Neural progenitor cell (in vitro differentiated cells): ENCODE measurements around the gene UPK3A. TPM values are rescaled to one million over a fixed set of nuclear protein-coding genes. Genes with fewer than 3 reads are reported as not detected.

Experiments used
- DNase-seq: peaks from one replicate; pipeline ENCODE4 v3.0.0-alpha.2; 2016; ENCODE audit warnings: low spot score
- H2AFZ ChIP-seq: fragments of 200-600 bp; sonication (generic); replicated peaks from 2 replicates; pipeline ENCODE4 v1.6.1; 2016; ENCODE audit warnings: antibody characterized with exemption
- H3F3A ChIP-seq: fragments of 200-600 bp; sonication (generic); 2 replicates; pipeline ENCODE4 v1.6.1; 2016; ENCODE audit warnings: antibody characterized with exemption, low read depth
- H3K27ac ChIP-seq: fragments of 200-600 bp; sonication (generic); 2 replicates; pipeline ENCODE4 v1.5.1; 2016; ENCODE audit warnings: mild to moderate bottlenecking
- H3K27me3 ChIP-seq: fragments of 200-600 bp; sonication (generic); 2 replicates; pipeline ENCODE4 v1.6.1; 2016; ENCODE audit warnings: mild to moderate bottlenecking, moderate library complexity
- H3K36me3 ChIP-seq: fragments of 200-600 bp; sonication (generic); 2 replicates; pipeline ENCODE4 v1.5.1; 2016
- H3K4me1 ChIP-seq: fragments of 200-600 bp; sonication (generic); 2 replicates; pipeline ENCODE4 v1.6.1; 2016; ENCODE audit warnings: mixed run types
- H3K4me2 ChIP-seq: fragments of 200-600 bp; sonication (generic); 2 replicates; pipeline ENCODE4 v1.6.1; 2016
- H3K4me3 ChIP-seq: fragments of 200-600 bp; sonication (generic); 2 replicates; pipeline ENCODE4 v1.5.1; 2016
- H3K79me2 ChIP-seq: fragments of 200-600 bp; sonication (generic); 2 replicates; pipeline ENCODE4 v1.6.1; 2016; ENCODE audit warnings: low read depth
- H3K9ac ChIP-seq: fragments of 200-600 bp; sonication (generic); 2 replicates; pipeline ENCODE4 v1.6.1; 2016
- H3K9me3 ChIP-seq: fragments of 200-600 bp; sonication (generic); 2 replicates; pipeline ENCODE4 v1.5.1; 2016; ENCODE audit warnings: low read depth
- H4K20me1 ChIP-seq: fragments of 200-600 bp; sonication (generic); 2 replicates; pipeline ENCODE4 v1.6.1; 2016; ENCODE audit warnings: low read depth
- H3K27ac Mint-ChIP-seq: 3 replicates; pipeline ENCODE4 v1.8.0; 2021; ENCODE audit warnings: mixed read lengths
- H3K27me3 Mint-ChIP-seq: 2 replicates; pipeline ENCODE4 v1.8.0; 2022; ENCODE audit warnings: low read depth, mild to moderate bottlenecking, inconsistent platforms, moderate library complexity, mixed read lengths; ENCODE audit not compliant: insufficient read depth
- H3K36me3 Mint-ChIP-seq: 3 replicates; pipeline ENCODE4 v1.8.0; 2021; ENCODE audit warnings: mixed read lengths
- H3K4me1 Mint-ChIP-seq: 3 replicates; pipeline ENCODE4 v1.8.0; 2021; ENCODE audit warnings: mixed read lengths
- H3K4me3 Mint-ChIP-seq: 3 replicates; pipeline ENCODE4 v1.8.0; 2021; ENCODE audit warnings: mild to moderate bottlenecking, moderate library complexity, mixed read lengths
- H3K9me3 Mint-ChIP-seq: 3 replicates; pipeline ENCODE4 v1.8.0; 2020; ENCODE audit warnings: mixed read lengths
- EZH2 ChIP-seq: fragments of 200-600 bp; sonication (generic); IDR thresholded peaks from 2 replicates; pipeline ENCODE4 v1.6.1; 2017; ENCODE audit warnings: antibody characterized with exemption, mild to moderate bottlenecking, moderate library complexity
- EZH2phosphoT487 ChIP-seq: fragments of 200-600 bp; sonication (generic); IDR thresholded peaks from 2 replicates; pipeline ENCODE4 v1.6.1; 2017; ENCODE audit warnings: antibody characterized with exemption
- total RNA-seq: library from RNA; depleted of rRNA; stranded (reverse); fragments of >200 nt; gene quantifications from 2 replicates; pipeline ENCODE4 v1.2.3, GENCODE V29; 2015; ENCODE audit warnings: low replicate concordance
- TF ChIP-seq, protein P1 (sequence below): fragments of 200-600 bp; sonication (generic); IDR thresholded peaks from 2 replicates; pipeline ENCODE4 v1.5.1; 2017; ENCODE audit warnings: antibody characterized with exemption, mild to moderate bottlenecking

The UPK3A gene
- total RNA-seq, 1 donor from 2014 or later = not detected

DNA sequence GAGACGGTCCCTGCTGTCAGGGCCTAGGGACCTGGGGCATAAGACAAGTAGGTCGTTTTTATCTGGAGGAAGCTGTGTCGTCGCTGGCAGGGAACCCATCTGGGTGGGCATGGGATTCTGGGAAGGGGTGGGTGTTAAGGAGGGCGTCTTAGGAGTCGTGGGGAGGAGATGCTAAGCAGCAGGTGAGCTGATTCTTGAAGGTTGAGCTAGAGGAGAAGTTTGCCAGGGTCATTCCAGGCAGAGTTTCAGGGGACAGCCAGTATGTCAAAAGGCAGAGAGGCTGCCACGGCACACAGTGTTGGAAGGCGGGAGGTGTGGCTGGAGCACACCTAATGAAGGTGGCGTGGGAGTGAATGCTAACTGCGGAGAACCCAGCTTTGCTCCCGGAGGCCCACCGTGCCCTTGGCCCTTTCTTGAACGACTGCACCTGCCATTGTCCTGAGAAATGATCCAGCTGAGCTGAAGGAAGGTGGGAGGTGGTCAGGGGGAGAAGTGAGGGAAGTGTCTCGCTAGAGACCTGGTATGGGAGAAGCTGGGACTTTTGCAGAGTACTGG, 26.3 kb downstream of the UPK3A start:
- Histone ChIP-seq H3K79me2 (peaks cover 40% of the 10 kb centered on the region), H3K4me1 (peaks cover 25% of the 10 kb centered on the region), H3K9ac (no peak overlapping the region), H3K4me2 (peak overlapping the region; percentile 82), H3K36me3 (no peaks in the 10 kb centered on the region), H2AFZ (no peak overlapping the region), H3F3A (peaks cover 27% of the 10 kb centered on the region), H3K4me3 (peak overlapping the region; percentile 90), H4K20me1 (peaks cover 24% of the 10 kb centered on the region), H3K9me3 (no peaks in the 10 kb centered on the region), H3K27me3 (peaks cover 10% of the 10 kb centered on the region), H3K27ac (no peak overlapping the region)
- H3K9me3 Mint-ChIP-seq = no peaks in the 10 kb centered on the region
- no peak for TF ChIP-seq EZH2
- TF ChIP-seq, protein P1, sequence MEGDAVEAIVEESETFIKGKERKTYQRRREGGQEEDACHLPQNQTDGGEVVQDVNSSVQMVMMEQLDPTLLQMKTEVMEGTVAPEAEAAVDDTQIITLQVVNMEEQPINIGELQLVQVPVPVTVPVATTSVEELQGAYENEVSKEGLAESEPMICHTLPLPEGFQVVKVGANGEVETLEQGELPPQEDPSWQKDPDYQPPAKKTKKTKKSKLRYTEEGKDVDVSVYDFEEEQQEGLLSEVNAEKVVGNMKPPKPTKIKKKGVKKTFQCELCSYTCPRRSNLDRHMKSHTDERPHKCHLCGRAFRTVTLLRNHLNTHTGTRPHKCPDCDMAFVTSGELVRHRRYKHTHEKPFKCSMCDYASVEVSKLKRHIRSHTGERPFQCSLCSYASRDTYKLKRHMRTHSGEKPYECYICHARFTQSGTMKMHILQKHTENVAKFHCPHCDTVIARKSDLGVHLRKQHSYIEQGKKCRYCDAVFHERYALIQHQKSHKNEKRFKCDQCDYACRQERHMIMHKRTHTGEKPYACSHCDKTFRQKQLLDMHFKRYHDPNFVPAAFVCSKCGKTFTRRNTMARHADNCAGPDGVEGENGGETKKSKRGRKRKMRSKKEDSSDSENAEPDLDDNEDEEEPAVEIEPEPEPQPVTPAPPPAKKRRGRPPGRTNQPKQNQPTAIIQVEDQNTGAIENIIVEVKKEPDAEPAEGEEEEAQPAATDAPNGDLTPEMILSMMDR = no peak
- TF ChIP-seq EZH2phosphoT487 = no peak
- peak overlapping the region; percentile 59 for H3K27ac Mint-ChIP-seq
- H3K4me1 Mint-ChIP-seq = peaks cover 27% of the 10 kb centered on the region
- H3K27me3 Mint-ChIP-seq = peaks cover 8% of the 10 kb centered on the region
- no peak for DNase-seq
- H3K4me3 Mint-ChIP-seq = peak overlapping the region; percentile 91
- peaks cover 5% of the 10 kb centered on the region for H3K36me3 Mint-ChIP-seq

DNA sequence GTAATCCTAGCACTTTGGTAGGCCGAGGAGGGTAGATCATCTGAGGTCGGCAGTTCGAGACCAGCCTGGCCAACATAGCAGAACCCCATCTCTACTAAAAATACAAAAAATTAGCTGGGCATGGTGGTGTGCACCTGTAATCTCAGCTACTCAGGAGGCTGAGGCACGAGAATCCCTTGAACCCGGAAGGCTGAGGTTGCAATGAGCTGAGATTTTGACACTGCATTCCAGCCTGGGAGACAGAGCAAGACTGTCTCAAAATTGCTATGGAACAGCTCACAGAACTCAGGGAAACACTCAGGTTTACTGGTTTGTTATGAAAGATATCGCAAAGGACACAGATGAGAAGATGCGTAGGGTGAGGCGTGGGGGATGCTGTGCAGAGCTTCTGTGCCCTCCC, 27.7 kb downstream of the UPK3A start:
- Histone ChIP-seq H3K27me3 (peaks cover 10% of the 10 kb centered on the region), H3K4me3 (no peak overlapping the region), H3K27ac (no peak overlapping the region), H3K36me3 (no peaks in the 10 kb centered on the region), H3K9ac (no peak overlapping the region), H3F3A (peaks cover 27% of the 10 kb centered on the region), H4K20me1 (peaks cover 28% of the 10 kb centered on the region), H3K4me2 (peak overlapping the region; percentile 7), H3K9me3 (no peaks in the 10 kb centered on the region), H3K4me1 (peaks cover 25% of the 10 kb centered on the region), H2AFZ (no peak overlapping the region), H3K79me2 (peaks cover 43% of the 10 kb centered on the region)
- Mint-ChIP-seq H3K36me3 (peaks cover 5% of the 10 kb centered on the region), H3K27me3 (peaks cover 8% of the 10 kb centered on the region), H3K4me1 (peaks cover 31% of the 10 kb centered on the region), H3K27ac (no peak overlapping the region), H3K9me3 (no peaks in the 10 kb centered on the region), H3K4me3 (peak overlapping the region; percentile 46)
- TF ChIP-seq, protein P1 = no peak
- TF ChIP-seq EZH2 (no peak), EZH2phosphoT487 (no peak)
- DNase-seq = no peak

DNA sequence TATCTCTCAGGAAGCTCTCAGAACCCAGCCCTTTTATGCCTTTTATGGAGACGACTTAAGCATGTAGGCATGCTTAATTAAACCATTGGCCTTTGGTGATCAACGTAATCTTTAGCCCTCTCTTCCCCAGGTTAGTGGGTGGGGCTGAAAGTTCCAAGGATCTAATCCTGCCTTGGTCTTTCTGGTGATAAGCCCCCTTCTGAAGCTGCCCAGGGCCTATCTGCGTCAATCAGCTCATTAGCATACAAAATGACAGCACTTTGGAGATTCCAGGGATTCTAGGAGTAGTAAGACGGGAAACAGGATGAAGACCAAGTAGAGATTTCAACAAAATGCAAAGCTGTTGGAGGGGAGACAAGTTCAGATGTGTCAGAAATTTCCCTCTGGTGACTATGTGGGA, 28.1 kb downstream of the UPK3A start:
- no peak overlapping the region for H3K27ac ChIP-seq
- no peaks in the 10 kb centered on the region for H3K36me3 ChIP-seq
- TF ChIP-seq EZH2phosphoT487 (no peak), EZH2 (no peak)
- TF ChIP-seq, protein P1 = no peak
- H3K27me3 ChIP-seq = peaks cover 10% of the 10 kb centered on the region
- peaks cover 48% of the 10 kb centered on the region for H3K79me2 ChIP-seq
- peaks cover 27% of the 10 kb centered on the region for H3F3A ChIP-seq
- H3K4me3 ChIP-seq = no peak overlapping the region
- DNase-seq = peak; percentile 74
- Mint-ChIP-seq H3K27me3 (peaks cover 8% of the 10 kb centered on the region), H3K36me3 (peaks cover 5% of the 10 kb centered on the region), H3K4me1 (peaks cover 36% of the 10 kb centered on the region), H3K9me3 (no peaks in the 10 kb centered on the region), H3K4me3 (peak overlapping the region; percentile 46), H3K27ac (no peak overlapping the region)
- H3K9me3 ChIP-seq = no peaks in the 10 kb centered on the region
- no peak overlapping the region for H2AFZ ChIP-seq
- no peak overlapping the region for H3K9ac ChIP-seq
- H4K20me1 ChIP-seq = peaks cover 32% of the 10 kb centered on the region
- peaks cover 25% of the 10 kb centered on the region for H3K4me1 ChIP-seq
- peak overlapping the region; percentile 7 for H3K4me2 ChIP-seq
